Measurements from ENCODE around the gene LMBR1.
"Not testable (repeated sequence)": the region's sequence is repeated elsewhere in the genome, so short reads cannot be mapped to it uniquely, and the experiment has no call there.

LMBR1 gene

DNA sequence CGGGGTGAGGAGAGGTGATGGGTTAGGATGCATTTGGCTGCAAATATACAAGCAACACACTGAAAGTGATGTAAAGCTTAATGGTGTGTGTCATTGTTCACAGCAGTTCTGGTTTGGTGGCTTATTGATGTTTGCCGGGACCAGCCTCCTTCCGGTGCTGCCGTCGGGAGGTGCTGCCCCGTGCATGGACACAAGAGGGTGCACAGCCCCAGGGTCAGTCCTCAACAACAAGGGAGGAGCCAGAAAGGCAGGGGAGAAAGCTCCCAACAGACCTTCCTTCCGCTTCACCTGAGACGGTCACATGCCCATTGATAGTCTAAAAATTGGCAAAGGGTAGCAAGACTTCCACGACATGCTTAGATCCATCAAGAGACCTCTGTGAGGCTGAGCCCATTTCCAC is 242.9 kb downstream of the LMBR1 start:
- no peak for DNase-seq

GRCh38 chr7:156647330-156647729 is 245.7 kb downstream of the LMBR1 start:
- DNase-seq = not testable (repeated sequence)

DNA sequence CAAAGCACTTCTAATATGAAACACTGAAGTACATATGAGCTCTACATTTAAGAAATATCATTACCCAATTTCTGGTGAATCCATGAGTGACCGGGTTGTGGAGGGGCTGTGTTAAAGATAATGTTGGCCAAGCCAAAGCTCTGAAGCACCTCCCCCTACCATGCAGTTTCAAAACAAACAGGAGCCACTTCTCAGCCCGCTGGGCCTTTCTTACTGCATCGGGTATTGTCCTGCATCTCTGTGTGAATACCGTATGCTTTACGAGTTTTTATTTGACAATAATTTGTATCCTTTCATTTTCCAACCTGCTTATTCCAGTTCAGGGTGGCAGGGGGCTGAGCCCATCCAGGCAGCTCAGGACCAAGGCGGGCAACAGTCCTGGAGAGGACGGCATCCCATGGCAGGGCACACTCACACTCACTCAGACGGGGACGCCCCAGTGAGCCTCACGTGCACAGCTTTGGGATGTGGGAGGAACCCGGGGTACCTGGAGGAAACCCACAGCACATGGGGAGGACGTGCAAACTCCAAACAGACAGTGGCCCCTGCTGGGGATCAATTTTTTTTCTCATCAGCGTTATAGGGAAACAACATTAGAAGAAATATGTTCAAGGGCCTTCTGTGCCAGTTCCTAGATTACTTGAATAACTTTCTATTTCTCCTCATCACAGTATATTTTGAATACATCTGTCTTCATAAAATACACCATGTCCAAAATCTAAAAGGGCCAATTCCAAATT is 250.5 kb downstream of the LMBR1 start:
- no peak for DNase-seq

- DNase-seq = peak; percentile 75
Measured at GRCh38 chr7:156640949-156641485, 252.0 kb downstream of the LMBR1 start.

DNA sequence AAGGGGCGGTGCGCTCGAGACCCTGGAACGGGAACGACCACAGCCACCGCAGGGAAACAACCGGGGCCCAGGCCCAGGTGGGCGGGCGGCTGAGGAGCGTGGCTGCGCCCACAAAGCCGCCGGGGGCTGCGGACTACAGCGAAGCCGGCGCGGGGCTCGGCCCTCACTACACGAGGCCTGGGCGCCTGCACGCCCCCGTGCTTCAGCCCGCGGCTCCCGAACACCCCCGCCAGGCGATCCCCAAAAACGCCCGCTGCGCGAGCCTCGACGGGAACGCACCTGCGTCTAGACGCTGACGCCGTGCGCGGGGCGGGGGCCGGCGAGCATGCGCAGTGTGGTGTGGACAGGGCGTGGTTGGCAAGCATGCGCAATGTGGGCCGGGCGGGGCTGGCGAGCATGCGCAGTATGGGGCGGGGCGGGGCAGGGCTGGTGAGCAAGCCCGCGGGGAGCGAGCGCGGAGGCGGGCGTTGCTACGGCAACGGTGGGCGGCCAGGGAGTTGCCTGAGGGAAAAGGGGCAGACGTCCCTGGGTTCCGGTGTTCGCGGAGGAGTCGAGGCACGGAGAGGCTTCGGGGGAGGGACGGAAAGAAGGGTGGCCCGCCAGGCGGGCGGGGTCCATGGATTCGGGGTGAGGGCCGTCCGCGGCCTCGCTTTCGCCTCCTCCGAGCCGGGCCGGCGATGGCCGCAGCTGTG is 252.6 kb downstream of the LMBR1 start, which contains the start of gene RNF32:
Gene RNF32 (plus strand): TSS at position 518 of the 692 bp plus-strand sequence. CDS start 3,104 bp downstream, outside the sequence.
- DNase-seq = peak; percentile 100

DNA sequence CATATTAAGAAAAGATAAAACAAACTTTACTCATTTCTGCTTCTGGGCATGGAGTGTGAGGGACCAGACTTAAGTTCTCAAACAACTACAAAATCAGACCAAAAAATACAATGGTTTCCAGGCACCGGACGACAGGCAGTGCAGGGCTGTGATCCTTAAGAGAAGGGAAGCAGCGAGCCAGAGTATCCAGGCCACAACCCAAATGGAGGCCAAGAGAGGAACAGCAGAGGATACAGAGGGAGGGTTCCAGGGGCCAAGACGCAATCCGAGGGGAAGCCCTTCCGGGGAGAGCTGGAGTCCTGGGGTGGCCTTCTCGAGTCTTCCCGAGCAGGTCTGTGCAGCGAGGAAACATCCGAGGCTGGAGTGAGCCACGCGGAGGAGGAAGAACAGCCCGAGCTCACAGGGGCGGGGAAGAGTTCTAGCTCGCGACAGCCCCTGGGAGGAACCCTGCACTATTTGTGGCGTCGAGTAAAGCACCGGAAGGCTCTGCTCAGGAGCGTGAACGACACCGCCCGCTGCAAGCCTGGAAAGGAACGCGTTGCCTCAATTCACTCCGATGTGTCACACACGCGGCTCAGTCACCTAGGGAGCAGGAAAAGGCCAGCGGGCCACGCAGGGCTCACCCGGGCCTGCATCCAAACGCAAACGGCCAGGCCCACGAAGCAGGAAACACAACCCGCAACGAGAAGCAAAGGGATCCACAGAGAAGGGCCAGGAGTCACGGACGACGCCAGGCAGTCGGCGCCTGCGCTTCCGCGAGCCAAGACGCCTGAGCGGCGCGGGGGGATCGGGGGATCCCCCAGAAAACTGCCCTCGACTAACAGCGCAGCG is 253.3 kb downstream of the LMBR1 start:
- DNase-seq = no peak

GRCh38 chr7:156638443-156639077 is 254.4 kb downstream of the LMBR1 start:
- DNase-seq = no peak

DNA sequence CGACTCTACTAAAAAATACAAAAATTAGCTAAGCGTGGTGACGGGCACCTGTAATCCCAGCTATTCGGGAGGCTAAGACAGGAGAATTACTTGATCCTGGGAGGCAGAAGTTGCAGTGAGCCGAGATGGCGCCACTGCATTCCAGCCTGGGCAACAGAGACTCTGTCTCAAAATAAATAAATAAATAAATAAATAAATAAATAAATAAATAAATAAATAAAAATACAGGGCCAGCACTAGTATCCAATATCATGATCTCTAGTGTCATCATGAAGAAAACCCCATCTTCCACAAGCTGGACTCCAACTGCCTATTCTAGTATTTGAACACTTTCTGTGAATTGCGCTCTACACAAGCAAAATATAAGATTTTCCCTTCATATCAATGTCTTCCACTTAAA is 255.9 kb downstream of the LMBR1 start:
- not testable (repeated sequence) for DNase-seq

DNA sequence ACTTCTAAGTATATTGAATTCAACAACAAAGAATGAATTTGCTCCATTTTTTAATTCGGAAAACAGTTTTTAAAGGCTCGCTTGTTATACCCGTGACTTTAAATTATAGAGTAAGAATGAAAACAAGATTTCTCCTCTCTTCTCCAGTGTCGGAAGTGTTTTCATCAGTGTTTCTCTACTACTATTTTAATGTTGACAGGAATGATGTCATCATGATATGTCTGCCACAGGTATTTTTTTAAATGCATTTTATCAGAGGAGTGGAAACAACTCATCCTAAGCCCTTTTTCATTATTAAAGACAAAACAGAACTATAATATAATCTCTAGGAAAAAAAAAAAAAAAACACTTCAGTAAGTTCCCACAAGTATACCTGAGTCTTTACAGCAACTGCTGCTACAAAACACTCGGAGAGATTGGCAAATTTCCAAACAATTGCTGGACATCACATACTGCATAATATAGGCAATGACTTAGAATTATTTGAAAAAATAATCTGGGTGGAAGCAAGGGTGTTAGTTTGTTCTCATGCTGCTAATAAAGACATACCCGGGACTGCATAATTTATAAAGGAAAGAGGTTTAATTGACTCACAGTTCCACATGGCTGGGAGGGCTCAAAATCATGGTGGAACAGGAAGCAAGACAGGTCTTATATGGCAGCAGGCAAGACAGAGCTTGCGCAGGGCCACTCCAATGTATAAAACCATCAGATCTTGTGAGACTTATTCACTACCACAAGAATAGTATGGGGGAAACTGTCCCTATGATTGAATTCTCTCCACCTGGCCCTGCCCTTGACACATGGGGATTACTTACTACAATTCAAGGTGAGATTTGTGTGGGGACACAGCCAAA is 257.2 kb downstream of the LMBR1 start:
- DNase-seq = no peak

DNA sequence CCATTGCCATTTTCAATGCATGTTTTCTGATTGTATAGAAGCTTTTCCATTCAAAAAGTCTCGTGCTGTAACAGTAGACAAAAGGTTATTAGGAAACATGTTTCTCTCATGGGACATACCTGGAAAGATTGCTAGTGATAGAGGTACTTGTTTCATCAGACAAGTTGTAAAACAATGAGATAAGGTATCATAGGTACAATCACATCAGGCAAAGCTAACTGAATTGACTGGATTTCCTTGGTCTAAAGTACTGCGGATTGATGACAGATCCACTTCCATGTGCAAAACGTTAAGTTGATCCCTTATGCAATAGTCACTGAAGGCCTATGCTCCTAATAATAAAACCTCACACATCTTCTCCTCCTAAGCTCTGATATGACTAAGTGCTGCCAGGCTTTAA is 258.9 kb downstream of the LMBR1 start:
- DNase-seq = no peak

DNA sequence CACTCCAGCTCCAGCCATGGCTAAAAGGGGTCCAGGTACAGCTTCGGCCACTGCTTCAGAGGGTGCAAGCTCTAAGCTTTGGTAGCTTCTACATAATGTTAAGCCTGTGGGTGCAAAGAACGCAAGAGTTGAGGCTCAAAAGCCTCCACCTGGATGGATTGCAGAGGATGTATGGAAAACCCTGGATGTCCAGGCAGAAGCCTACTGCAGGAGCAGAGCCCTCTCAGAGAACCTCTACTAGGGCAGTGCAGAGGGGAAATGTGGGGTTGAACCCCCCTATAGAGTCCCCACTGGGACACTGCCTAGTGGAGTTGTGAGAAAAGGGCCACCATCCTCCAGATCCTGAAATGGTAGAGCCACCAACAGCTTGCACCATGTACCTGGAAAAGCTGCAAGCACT is 263.1 kb downstream of the LMBR1 start:
- DNase-seq = no peak

DNA sequence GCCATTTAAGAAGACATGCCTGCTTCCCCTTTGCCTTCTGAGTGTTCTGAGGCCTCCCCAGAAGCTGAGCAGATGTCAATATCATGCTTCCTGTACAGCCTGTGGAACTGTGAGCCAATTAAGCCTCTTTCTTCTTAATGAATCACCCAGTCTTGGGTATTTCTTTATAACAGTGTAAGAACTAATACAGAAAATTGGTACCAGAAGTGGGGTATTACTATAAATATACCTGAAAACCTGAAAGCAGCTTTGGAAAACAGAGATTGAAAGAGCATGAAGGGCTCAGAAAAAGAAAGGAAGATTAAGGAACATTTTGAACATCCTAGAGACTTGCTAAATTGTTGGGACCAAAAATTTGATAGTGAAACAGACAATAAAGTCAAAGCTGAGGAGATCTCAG is 264.4 kb downstream of the LMBR1 start:
- no peak for DNase-seq
